CD4-positive, alpha-beta T cell treated with Interleukin-17A for 4 hours (primary cell): ENCODE results near the gene ZP4.
"Not testable (repeated sequence)": the region's sequence is repeated elsewhere in the genome, so short reads cannot be mapped to it uniquely, and the experiment has no call there.

Source experiments
- DNase-seq: peaks from one replicate; pipeline ENCODE4 v3.0.0-alpha.2; 2020; ENCODE audit warnings: mixed read lengths

The ZP4 gene

DNA sequence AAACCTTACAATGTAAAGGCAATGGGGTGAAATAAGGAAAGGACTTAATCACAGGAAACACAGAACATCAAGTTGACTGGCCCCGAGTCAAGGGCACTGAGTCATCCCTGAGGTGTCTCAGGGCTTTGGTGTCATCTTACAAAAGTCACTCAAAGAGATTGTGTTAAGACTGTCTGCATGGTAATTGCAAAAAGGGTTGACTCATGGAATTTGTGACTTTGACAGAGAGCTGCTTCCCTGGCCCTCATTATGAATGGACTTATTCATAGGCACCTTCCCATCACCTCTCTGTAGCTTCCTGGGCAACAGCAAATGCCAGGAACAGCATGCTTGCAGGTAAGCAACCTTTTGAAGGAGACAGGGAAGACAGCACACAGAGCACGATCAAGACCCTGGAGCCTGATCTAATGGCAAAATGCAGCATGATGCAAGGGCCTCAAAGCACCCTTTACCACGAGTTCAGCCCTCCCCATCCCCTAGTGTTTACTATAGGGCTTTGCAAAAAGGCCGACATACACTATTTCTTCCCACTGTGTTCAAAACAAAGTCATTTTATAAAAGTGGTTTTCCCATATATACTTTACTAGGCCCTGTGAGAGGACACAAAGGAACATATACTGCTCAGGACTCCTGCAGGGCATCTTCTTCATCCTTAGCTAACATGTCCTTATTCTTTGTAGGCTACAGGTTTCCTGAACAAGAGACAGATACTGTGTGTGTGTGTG lies 17.1 kb downstream of the ZP4 start:
- no peak for DNase-seq

DNA sequence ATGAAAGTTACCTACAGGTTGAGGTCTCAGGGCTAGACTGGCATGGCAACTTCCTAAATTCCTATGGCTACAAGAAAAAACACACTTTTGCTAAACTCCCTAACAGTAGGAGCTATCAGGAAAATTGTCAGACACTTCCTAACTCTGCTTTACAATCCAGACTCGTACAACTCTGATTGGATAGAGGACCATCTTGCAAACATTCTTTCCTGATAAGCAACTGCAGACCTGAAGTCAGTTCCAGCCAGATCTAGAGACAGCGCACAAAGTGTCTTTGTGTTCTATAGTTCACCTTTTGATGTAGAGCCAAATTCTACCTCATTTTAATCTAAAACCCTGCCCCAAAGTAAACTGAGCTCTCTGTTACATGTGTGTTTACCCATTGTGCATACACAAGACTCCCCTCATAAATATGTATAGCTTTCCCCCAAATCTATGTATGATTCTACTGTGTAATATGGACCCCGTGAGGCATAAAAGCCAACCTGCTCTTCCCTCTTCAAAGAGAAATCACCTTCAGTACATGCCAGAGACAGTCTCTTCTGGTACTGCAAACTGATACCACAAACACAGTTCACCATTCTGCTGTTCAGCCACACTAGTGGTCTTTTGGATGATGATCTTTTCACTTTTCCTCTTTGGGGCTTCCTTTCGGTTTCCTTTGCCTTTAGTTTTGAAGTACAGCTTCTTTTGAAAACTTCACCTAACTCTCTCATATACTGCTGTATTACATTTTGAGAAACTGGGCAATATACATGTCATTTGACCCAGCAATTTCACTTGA lies 21.7 kb downstream of the ZP4 start:
- no peak for DNase-seq

DNA sequence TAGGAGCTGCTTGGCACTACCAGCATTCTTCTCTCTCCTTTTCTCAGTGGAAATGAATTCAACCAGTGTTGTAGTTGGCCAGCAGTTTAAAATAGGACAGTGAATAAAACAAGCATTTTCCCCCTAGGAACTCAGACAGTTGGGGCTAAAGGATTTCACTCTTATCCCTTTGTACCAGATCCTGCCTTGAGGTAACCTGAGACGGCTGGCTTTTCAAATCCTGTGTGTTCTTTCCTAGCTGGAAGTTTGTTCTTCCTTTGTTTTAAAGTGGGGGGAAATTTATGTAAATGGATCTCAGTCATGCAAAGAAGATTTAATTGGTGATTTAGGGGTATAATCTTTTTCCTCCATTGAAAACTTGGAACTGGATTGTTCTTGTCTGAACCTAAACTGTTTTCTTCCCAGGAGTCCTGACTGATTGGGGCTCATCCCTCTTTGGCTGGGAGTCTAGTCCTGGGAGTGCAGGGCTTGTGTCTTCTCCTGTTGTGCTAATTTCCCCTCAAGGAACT lies 23.3 kb downstream of the ZP4 start:
- no peak for DNase-seq

DNA sequence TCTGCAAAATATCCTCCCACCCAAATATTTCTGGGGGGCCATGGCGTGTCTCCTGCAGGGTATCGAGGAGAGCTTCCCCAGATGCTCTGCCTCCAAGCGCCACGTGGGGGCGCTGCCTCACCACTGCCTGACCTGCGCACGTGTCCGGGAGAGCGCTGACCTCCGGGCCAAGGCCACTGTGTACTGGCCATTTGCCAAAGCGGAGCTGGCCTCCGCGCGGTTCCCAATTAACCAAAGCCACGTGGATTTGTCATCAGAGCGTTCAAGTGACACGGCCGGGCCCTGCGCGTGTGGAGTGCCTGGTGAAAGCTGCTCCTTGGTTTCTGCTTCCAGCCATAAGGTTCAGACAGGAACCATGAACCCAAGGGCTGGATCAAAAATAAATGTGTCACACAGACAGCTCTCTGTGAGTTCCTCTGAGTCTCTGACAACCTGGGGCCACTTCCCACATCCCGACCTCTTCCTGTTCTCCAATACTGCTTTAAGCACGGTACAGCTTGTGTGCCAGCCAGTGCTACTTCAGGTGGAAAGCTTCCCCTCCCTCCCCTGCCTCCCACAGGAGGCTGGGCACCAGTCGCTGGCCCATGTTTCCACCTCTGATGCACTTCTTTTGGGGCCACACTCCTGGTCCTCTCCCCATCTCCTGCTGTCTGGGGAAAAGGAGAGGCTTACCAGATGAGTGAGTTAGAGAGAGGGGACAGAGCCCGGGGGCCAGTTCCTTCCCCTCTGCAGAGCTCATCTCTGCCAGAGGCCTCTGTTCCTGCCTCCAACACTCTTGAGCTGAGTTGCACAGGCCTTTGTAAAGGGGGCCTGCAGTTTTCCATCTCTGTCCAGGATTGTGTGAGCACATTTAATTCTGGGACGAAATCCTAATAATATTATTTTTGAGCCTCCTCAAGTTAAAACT lies 26.1 kb downstream of the ZP4 start:
- no peak for DNase-seq

DNA sequence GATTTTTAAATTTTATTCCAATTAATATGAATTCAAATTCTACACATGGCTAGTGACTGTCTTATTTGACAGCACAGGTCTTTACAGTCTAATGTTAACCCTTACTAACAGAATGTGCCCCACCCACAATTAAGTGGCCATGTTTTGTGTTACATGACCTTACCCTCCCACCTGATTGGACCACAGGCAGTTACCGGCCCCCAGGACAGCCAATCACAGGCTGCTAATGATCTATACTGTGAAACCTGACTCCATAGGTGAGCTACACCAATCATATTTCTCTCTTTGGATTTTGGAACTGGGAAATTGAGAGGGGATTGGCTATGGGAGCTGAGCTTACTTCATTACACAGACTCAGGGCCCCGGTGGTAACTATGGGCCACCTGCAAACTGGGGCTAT lies 27.5 kb downstream of the ZP4 start:
- DNase-seq: no peak

DNA sequence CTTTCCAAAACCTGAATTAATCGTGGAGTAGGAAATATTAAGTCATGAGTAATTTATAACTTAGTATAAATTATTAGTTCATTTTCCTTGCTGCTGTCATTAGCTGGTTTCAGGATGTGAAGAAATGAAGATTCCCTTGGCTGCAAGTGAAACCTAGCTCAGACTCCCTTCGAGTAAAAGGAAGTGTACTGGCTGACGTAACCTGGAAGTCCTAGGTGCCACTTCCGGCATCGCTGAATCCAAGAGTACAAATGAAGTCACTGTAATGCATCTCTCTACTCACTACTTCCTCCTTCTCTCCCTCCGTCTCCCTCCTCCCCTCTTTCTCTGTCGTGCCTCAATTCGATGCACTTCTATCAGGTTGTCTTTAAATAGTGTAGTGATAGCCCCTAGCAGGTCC lies 28.8 kb downstream of the ZP4 start:
- no peak for DNase-seq

DNA sequence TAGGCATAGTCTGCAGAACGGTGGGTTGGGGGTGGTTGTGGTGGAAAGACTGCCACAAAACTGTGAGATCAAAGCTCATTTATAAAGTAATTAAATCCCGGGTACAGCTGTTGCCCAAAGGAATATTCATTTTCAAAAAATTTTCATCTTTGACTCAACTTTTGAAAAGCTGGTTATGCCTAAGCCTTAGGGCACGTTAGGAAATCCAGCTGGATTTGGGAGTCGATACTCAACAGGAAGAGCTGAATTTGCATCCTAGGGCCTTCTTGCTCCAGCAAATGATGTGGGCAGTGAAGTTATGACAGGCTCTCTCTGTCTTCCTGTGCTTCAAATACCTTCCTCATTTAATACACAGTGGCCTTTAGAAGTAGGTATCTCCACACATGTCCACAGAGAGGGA lies 31.7 kb downstream of the ZP4 start:
- DNase-seq: no peak

DNA sequence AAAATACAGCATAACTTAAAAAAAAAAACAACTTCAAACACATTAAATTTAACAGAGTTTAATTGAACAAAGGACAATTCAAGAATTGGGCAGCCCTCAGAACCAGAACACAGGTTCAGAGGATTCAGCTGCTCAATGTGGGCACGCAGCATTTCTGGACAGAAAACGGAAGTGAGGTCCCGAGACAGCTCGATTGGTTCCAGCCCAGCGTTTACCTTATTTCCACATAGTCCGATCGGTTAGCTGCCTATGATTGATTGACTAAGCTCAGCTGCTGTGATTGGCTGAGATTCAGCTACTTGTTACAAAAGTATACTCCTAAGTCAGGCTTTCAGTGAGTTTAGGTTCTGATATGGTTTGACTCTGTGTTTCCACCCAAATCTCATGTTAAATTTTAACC lies 33.3 kb downstream of the ZP4 start:
- DNase-seq: no peak

DNA sequence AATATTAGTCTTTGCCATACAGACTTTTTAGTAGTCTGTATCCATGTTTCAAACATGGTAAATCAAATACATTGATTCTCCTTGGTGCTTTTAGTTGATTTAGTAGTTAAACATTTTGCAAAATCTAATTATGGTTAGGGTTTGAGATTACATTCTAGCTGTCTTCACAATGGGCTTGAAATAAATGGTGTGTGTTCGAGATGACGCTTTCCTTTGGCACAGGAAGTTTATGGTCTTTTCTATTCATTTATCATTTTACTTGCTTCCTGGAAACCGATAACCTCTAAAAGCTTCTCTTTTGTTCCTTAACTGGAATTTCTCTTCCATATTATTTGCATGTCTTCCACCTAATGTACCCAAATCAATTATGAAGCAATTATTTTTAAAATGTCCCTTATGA lies 38.4 kb downstream of the ZP4 start:
- no peak for DNase-seq

DNA sequence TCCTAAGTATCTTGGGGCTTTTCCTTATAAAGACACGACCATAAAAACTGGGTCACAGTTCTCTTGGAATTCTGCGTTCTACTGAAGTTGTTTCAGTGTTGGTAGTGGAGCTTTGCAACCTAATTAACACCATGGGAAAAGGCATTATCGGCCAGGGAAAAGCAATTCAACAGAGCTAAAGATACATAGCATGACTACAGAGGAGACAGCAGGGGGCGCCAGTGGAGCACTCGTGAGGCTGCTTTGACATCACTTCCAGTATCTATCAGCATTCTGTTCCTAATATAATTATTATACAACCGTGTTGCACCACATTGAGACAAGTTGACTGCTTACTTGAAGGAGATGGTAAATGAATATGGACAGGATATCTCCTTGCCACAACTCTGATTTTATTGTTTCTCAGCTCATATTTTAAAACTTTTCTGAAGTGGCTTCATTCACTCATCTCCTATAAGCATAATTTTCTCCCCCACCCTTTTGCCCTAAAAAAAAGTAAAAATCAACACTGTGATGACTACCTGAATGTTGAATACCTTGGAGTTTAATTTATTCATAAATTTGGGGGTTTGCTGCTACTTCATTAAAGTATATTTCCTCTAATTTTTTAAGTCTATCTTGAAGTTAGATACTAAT lies 39.4 kb downstream of the ZP4 start:
- no peak for DNase-seq

DNA sequence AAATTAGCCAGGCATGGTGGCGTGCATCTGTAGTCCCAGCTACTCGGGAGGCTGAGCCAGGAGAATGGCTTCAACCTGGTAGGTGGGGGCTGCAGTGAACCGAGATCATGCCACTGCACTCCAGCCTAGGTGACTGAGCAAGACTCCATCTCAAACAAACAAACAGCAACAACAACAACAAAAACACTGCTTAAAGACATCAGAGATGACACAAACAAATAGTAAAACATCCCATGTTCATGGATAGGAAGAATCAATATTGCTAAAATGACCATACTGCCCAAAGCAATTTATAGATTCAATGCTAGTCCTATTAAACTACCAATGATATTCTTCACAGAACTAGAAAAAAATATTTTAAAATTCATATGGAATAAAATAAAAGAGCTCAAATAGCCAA lies 47.2 kb downstream of the ZP4 start:
- not testable (repeated sequence) for DNase-seq

DNA sequence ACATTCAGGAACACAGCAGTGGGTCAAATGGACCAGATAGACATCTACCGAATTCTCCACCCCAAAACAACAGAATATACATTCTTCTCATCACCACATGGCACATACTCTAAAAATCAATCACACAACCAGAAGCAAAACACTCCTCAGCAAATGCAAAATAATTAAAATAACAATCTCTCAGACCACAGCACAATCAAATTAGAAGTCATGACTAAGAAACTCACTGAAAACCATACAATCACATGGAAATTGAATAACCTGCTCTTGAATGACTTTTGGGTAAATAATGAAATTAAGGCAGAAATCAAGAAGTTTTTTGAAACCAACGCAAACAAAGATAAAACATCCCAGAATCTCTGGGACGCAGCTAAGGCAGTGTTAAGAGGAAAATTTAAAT lies 49.2 kb downstream of the ZP4 start:
- no peak for DNase-seq

DNA sequence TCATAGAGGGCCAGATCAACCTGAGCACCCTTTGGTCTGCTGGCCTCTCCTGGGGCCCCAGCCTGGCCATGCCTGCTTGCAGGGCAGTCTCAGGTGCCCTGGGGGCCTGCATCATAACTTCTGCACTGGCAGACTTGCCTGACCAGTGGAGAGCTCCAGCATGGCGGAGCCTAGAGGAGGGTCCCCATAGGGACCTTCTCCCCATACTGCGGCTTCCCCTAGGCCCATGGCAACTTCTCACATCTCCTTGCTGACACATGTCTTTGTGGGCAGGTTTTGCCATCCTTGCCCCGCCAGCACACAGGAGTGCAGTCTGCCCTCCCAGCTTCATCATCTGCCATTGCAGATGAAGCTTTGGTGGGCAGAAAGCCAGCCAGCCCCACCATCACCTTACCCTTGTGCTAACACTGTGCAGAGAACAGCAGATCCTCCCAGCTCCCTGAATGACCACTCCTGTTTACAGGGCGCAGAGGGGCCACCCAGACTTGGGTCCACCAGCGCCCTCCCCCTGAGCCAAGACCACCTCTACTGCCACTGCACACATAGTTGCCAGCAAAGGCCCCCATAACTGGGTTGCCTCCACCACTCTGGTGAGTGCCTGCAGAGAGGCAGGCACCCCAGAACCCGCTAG lies 51.7 kb downstream of the ZP4 start:
- no peak for DNase-seq

DNA sequence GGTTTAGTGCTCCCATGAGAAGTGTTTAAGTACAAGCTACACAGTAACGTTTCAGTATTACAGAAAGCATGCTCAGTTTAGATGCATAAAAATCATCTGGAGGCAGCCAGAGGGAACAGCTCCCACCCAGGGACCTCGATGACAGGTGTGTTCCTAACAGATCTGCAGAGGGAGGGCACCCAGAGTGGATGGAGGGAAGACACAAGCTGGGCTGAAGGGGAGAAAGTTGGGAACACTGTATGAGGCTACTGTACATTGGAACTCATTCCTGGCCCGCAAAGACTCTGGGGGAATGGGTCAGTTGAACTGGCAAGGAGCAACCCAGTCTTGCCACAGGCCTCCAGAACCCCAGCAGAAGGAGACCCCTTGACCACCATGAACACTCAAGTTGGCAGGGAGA lies 52.4 kb downstream of the ZP4 start:
- no peak for DNase-seq

DNA sequence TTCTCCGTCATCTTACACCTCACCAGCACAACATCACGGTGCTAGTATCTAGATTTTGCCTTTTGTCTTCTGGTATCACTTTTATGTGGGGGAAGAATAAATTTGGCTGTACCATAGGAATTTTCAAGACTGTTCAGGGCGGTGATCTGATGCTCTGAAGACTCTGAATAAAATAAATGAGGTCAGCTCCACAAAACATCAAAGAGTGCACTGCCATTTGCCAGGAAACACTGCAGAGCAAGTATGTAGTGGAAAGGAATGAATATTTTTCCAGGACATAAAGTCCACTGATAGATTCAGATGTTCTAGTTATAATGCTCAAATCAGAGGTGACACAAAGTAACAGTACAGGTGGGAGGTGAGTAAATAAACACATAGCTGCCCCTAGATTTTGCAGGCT lies 56.3 kb downstream of the ZP4 start:
- no peak for DNase-seq

DNA sequence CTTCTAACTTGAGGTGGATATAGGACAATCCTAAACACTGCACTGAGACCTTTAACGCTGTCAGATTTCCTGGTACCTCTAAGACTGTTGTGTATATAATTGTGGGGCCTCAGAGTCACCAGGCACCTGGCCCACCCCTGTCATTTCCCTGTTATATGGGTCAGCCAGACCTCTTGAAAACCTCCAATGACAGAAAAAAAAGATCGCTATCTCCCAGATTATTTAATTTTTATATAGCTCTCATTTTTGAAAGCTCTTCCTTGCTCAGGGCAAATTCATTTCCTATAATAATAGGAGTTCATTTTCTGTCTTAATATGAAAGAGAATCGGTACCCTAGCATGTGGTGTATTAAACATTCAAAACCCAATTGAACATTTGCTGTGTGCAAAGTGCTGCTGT lies 56.7 kb downstream of the ZP4 start:
- DNase-seq: no peak

DNA sequence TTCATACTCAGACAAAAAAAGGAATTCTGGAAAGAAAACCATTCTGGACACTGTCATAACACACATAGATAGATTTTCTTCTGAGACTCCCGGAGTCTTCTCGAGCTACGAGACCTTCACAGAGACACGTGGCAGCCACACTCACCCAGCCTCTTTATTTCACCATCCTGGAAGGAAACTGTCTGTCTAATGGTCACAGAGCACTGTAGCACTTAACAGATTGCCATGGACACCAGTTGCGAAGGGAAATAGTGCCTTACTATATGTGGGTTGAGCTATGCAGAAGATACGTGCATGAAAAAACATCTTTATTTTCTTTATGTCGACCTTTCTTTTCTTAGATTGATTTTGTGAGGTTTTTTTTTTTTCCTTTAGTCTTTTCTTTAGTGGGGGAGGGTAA lies 57.9 kb downstream of the ZP4 start:
- no peak for DNase-seq
